Lung microvascular endothelial cell (primary cell): ENCODE data around the gene GAB3. TPM values are rescaled to one million over a fixed set of nuclear protein-coding genes. Genes with fewer than 3 reads are reported as not detected.

Experiments
- total RNA-seq: library from RNA; depleted of rRNA; stranded (reverse); fragments of >200 nt; gene quantifications from 2 replicates; pipeline ENCODE4 v1.2.1, GENCODE V29; 2014

GAB3 gene
- total RNA-seq, 1 donor from 2014 or later = 7.9 TPM

Other genes starting within 250 kb of the GAB3 start
- gene FAM3A, start 234.8 kb downstream of the GAB3 start, total RNA-seq = 13.3 and 20.8 TPM in 2 replicates
- 16.9 and 35.1 TPM in 2 replicates for gene G6PD, start 204.2 kb downstream of the GAB3 start, total RNA-seq
- gene IKBKG, start 203.5 kb downstream of the GAB3 start, total RNA-seq = 9.2 and 11.7 TPM in 2 replicates
- gene CTAG1A, start 165.9 kb downstream of the GAB3 start, total RNA-seq = not detected in 2 replicates
- gene CTAG1B, start 131.8 kb downstream of the GAB3 start, total RNA-seq = not detected in 2 replicates
- gene CTAG2, start 97.5 kb downstream of the GAB3 start, total RNA-seq = not detected in 2 replicates
- 31.8 and 34.5 TPM in 2 replicates for gene DKC1, start 11.8 kb upstream of the GAB3 start, total RNA-seq
- 21.4 and 24.8 TPM in 2 replicates for gene MPP1, start 54.4 kb upstream of the GAB3 start, total RNA-seq
- gene SMIM9, start 83.6 kb upstream of the GAB3 start, total RNA-seq = not detected in 2 replicates
- gene F8A1, start 135.3 kb upstream of the GAB3 start, total RNA-seq = 2.4 and 3.4 TPM in 2 replicates